ENCODE measurements around the gene PLEKHG4.

PLEKHG4 gene

GRCh38 chr16:67282447-67282805 lies 3.1 kb downstream of the PLEKHG4 start:
- Histone ChIP-seq H3K4me1 (ENCODE audit: control insufficient read depth, insufficient read depth, low read length) (peaks cover 19% of the 10 kb centered on the region), H3K4me3 (ENCODE audit: low read length in 2 of 2) (no peak overlapping the region), H3K36me3 (ENCODE audit: control insufficient read depth in 2 of 2, insufficient read depth in 2 of 2, low read length in 2 of 2) (no peaks in the 10 kb centered on the region), H3K9ac (ENCODE audit: low read length in 2 of 2) (no peak overlapping the region), H3K9me3 (ENCODE audit: control insufficient read depth in 2 of 2, low read length in 2 of 2) (no peaks in the 10 kb centered on the region), H3K27me3 (ENCODE audit: control insufficient read depth in 1 of 2, insufficient read depth in 2 of 2, low read length in 2 of 2) (no peaks in the 10 kb centered on the region), H3K27ac (ENCODE audit: low read length) (no peak overlapping the region)

- no peak overlapping the region for H3K27ac ChIP-seq (ENCODE audit: low read length)
- no peaks in the 10 kb centered on the region for H3K9me3 ChIP-seq (ENCODE audit: control insufficient read depth in 2 of 2, low read length in 2 of 2)
- H3K4me3 ChIP-seq (ENCODE audit: low read length in 2 of 2), result no peak overlapping the region
- peaks cover 12% of the 10 kb centered on the region for H3K4me1 ChIP-seq (ENCODE audit: control insufficient read depth, insufficient read depth, low read length)
- H3K27me3 ChIP-seq (ENCODE audit: control insufficient read depth in 1 of 2, insufficient read depth in 2 of 2, low read length in 2 of 2), result no peaks in the 10 kb centered on the region
- H3K36me3 ChIP-seq (ENCODE audit: control insufficient read depth in 2 of 2, insufficient read depth in 2 of 2, low read length in 2 of 2), result no peaks in the 10 kb centered on the region
- no peak overlapping the region for H3K9ac ChIP-seq (ENCODE audit: low read length in 2 of 2)
These were observed 3.9 kb downstream of the PLEKHG4 start for GRCh38 chr16:67283039-67283825.

GRCh38 chr16:67283826-67284555 lies 4.7 kb downstream of the PLEKHG4 start:
- Histone ChIP-seq H3K4me1 (ENCODE audit: control insufficient read depth, insufficient read depth, low read length) (peaks cover 5% of the 10 kb centered on the region), H3K9me3 (ENCODE audit: control insufficient read depth in 2 of 2, low read length in 2 of 2) (no peaks in the 10 kb centered on the region), H3K4me3 (ENCODE audit: low read length in 2 of 2) (no peak overlapping the region), H3K27ac (ENCODE audit: low read length) (no peak overlapping the region), H3K36me3 (ENCODE audit: control insufficient read depth in 2 of 2, insufficient read depth in 2 of 2, low read length in 2 of 2) (no peaks in the 10 kb centered on the region), H3K27me3 (ENCODE audit: control insufficient read depth in 1 of 2, insufficient read depth in 2 of 2, low read length in 2 of 2) (no peaks in the 10 kb centered on the region), H3K9ac (ENCODE audit: low read length in 2 of 2) (no peak overlapping the region)

GRCh38 chr16:67284699-67285646 lies 5.6 kb downstream of the PLEKHG4 start:
- H3K27me3 ChIP-seq (ENCODE audit: control insufficient read depth in 1 of 2, insufficient read depth in 2 of 2, low read length in 2 of 2), result no peaks in the 10 kb centered on the region
- H3K4me1 ChIP-seq (ENCODE audit: control insufficient read depth, insufficient read depth, low read length), result no peaks in the 10 kb centered on the region
- H3K9ac ChIP-seq (ENCODE audit: low read length in 2 of 2), result no peak overlapping the region
- no peaks in the 10 kb centered on the region for H3K36me3 ChIP-seq (ENCODE audit: control insufficient read depth in 2 of 2, insufficient read depth in 2 of 2, low read length in 2 of 2)
- no peak overlapping the region for H3K27ac ChIP-seq (ENCODE audit: low read length)
- H3K9me3 ChIP-seq (ENCODE audit: control insufficient read depth in 2 of 2, low read length in 2 of 2), result no peaks in the 10 kb centered on the region
- H3K4me3 ChIP-seq (ENCODE audit: low read length in 2 of 2), result no peak overlapping the region

GRCh38 chr16:67286441-67287235 lies 7.3 kb downstream of the PLEKHG4 start:
- H3K27ac ChIP-seq (ENCODE audit: low read length), result no peak overlapping the region
- H3K4me3 ChIP-seq (ENCODE audit: low read length in 2 of 2), result no peak overlapping the region
- no peaks in the 10 kb centered on the region for H3K27me3 ChIP-seq (ENCODE audit: control insufficient read depth in 1 of 2, insufficient read depth in 2 of 2, low read length in 2 of 2)
- no peak overlapping the region for H3K9ac ChIP-seq (ENCODE audit: low read length in 2 of 2)
- H3K4me1 ChIP-seq (ENCODE audit: control insufficient read depth, insufficient read depth, low read length), result no peaks in the 10 kb centered on the region
- H3K36me3 ChIP-seq (ENCODE audit: control insufficient read depth in 2 of 2, insufficient read depth in 2 of 2, low read length in 2 of 2), result no peaks in the 10 kb centered on the region
- no peaks in the 10 kb centered on the region for H3K9me3 ChIP-seq (ENCODE audit: control insufficient read depth in 2 of 2, low read length in 2 of 2)

- Histone ChIP-seq H3K27ac (ENCODE audit: low read length) (no peak overlapping the region), H3K4me3 (ENCODE audit: low read length in 2 of 2) (no peak overlapping the region), H3K9ac (ENCODE audit: low read length in 2 of 2) (no peak overlapping the region), H3K4me1 (ENCODE audit: control insufficient read depth, insufficient read depth, low read length) (no peaks in the 10 kb centered on the region), H3K27me3 (ENCODE audit: control insufficient read depth in 1 of 2, insufficient read depth in 2 of 2, low read length in 2 of 2) (no peaks in the 10 kb centered on the region), H3K9me3 (ENCODE audit: control insufficient read depth in 2 of 2, low read length in 2 of 2) (no peaks in the 10 kb centered on the region), H3K36me3 (ENCODE audit: control insufficient read depth in 2 of 2, insufficient read depth in 2 of 2, low read length in 2 of 2) (no peaks in the 10 kb centered on the region)
These were observed 8.6 kb downstream of the PLEKHG4 start for GRCh38 chr16:67287960-67288359.

- H3K36me3 ChIP-seq (ENCODE audit: control insufficient read depth in 2 of 2, insufficient read depth in 2 of 2, low read length in 2 of 2), result no peaks in the 10 kb centered on the region
- H3K4me3 ChIP-seq (ENCODE audit: low read length in 2 of 2), result no peak overlapping the region
- H3K4me1 ChIP-seq (ENCODE audit: control insufficient read depth, insufficient read depth, low read length), result no peaks in the 10 kb centered on the region
- peaks cover 0 to 2% of the 10 kb centered on the region in 2 donors for H3K27me3 ChIP-seq (ENCODE audit: control insufficient read depth in 1 of 2, insufficient read depth in 2 of 2, low read length in 2 of 2)
- H3K9me3 ChIP-seq (ENCODE audit: control insufficient read depth in 2 of 2, low read length in 2 of 2), result no peaks in the 10 kb centered on the region
- H3K27ac ChIP-seq (ENCODE audit: low read length), result no peak overlapping the region
- H3K9ac ChIP-seq (ENCODE audit: low read length in 2 of 2), result no peak overlapping the region
These were observed 12.1 kb downstream of the PLEKHG4 start for GRCh38 chr16:67291461-67291860.

GRCh38 chr16:67294171-67294757 lies 14.9 kb downstream of the PLEKHG4 start:
- H3K36me3 ChIP-seq (ENCODE audit: control insufficient read depth in 2 of 2, insufficient read depth in 2 of 2, low read length in 2 of 2), result no peaks in the 10 kb centered on the region
- no peak overlapping the region for H3K9ac ChIP-seq (ENCODE audit: low read length in 2 of 2)
- H3K27me3 ChIP-seq (ENCODE audit: control insufficient read depth in 1 of 2, insufficient read depth in 2 of 2, low read length in 2 of 2), result peaks cover 0 to 5% of the 10 kb centered on the region in 2 donors
- H3K4me1 ChIP-seq (ENCODE audit: control insufficient read depth, insufficient read depth, low read length), result no peaks in the 10 kb centered on the region
- H3K27ac ChIP-seq (ENCODE audit: low read length), result no peak overlapping the region
- H3K9me3 ChIP-seq (ENCODE audit: control insufficient read depth in 2 of 2, low read length in 2 of 2), result no peaks in the 10 kb centered on the region
- no peak overlapping the region for H3K4me3 ChIP-seq (ENCODE audit: low read length in 2 of 2)

GRCh38 chr16:67294938-67295361 lies 15.6 kb downstream of the PLEKHG4 start:
- H3K36me3 ChIP-seq (ENCODE audit: control insufficient read depth in 2 of 2, insufficient read depth in 2 of 2, low read length in 2 of 2), result no peaks in the 10 kb centered on the region
- no peak overlapping the region for H3K4me3 ChIP-seq (ENCODE audit: low read length in 2 of 2)
- H3K27me3 ChIP-seq (ENCODE audit: control insufficient read depth in 1 of 2, insufficient read depth in 2 of 2, low read length in 2 of 2), result peaks cover 0 to 6% of the 10 kb centered on the region in 2 donors
- no peak overlapping the region for H3K9ac ChIP-seq (ENCODE audit: low read length in 2 of 2)
- H3K27ac ChIP-seq (ENCODE audit: low read length), result no peak overlapping the region
- H3K9me3 ChIP-seq (ENCODE audit: control insufficient read depth in 2 of 2, low read length in 2 of 2), result no peaks in the 10 kb centered on the region
- no peaks in the 10 kb centered on the region for H3K4me1 ChIP-seq (ENCODE audit: control insufficient read depth, insufficient read depth, low read length)
